ENCODE results near the gene MLEC.

DNA sequence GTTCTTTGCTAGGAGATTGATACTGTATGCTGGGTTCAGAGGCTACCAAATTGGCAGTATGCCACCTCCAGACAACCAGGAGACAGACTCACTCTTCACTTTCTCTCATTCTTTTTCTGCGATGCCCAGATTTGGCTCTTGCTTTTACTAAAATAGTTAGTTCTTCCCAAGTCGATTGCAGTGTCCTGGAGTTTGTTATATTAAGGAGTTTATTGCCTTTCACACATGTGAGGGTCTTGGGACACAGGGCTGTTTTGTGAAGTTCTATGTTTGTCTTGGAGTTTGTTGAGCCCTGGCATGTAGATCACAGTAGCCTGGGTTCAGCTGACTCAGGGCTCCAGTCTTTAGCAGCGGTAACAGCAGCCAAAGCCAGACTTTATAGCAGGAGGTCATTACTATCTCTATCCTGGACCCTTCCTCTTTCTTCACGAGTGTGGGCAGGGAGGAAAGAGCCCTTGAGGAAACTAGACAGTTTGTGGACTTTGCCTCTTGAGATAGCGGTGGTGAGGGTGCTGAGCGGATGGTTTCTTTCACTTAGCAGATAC is 1.6 kb downstream of the MLEC start:
- TF ChIP-seq GATA3 (IDR thresholded peaks at IDR 0.05; ENCODE audit: low read depth, low read length) (no peak), GATA2 (IDR thresholded peaks at IDR 0.05; ENCODE audit: low read depth, low read length) (no peak)

Data from SH-SY5Y (cell line).